B cell (primary cell): ENCODE results near the gene CCDC88B. TPM values are rescaled to one million over a fixed set of nuclear protein-coding genes. Genes with fewer than 3 reads are reported as not detected.

ENCODE experiments used
- ATAC-seq: fragments of 200-7000 bp; cut with Tn5 transposase; one replicate; pipeline ENCODE4 v1.10.0; 2021; ENCODE audit warnings: low read depth, mild to moderate bottlenecking, moderate number of reproducible peaks, moderate library complexity
- CTCF ChIA-PET: fragments of 350-600 bp; sonication (Branson Sonifier 250); formaldehyde crosslinking; loops from one replicate; lab custom pipeline; 2021; ENCODE audit warnings: antibody characterized with exemption, inconsistent platforms; lab: Charles Lee
- POLR2A ChIA-PET: fragments of 350-600 bp; sonication (Branson Sonifier 250); formaldehyde crosslinking; loops from one replicate; lab custom pipeline; 2021; ENCODE audit warnings: antibody characterized with exemption; lab: Charles Lee
- DNase-seq: peaks from one replicate; pipeline ENCODE4 v3.0.0; 2013
- H2AFZ ChIP-seq: 2 replicates; pipeline ENCODE4 v1.6.1; 2012; ENCODE audit warnings: mild to moderate bottlenecking, low read depth, low read length; ENCODE audit not compliant: insufficient read depth, poor library complexity, severe bottlenecking
- H3K27ac ChIP-seq, 2 donors: 1 replicate in 1 of 2; 2 replicates in 1 of 2; pipeline ENCODE4 v1.5.1; 2012 to 2013; ENCODE audit warnings: low read length in 2 of 2, mild to moderate bottlenecking in 2 of 2, moderate library complexity in 1 of 2
- H3K27me3 ChIP-seq, 4 experiments: fragments of 200-600 bp in 1 of 4; sonication (generic) in 1 of 4; replicated peaks in 1 of 4; 1 replicate in 2 of 4; 2 replicates in 2 of 4; pipeline versions ENCODE4 v1.6.1 to v1.7.0; 2013 to 2016; ENCODE audit warnings: low read length in 3 of 4, mild to moderate bottlenecking in 2 of 4, mixed read lengths in 1 of 4, moderate library complexity in 1 of 4; ENCODE audit not compliant: insufficient read depth in 4 of 4, control insufficient read depth in 3 of 4; ENCODE audit errors: control extremely low read depth in 1 of 4
- H3K36me3 ChIP-seq, 2 experiments: replicated peaks in 1 of 2; 1 replicate in 1 of 2; 2 replicates in 1 of 2; pipeline versions ENCODE4 v1.6.1 to v1.7.1; 2013; ENCODE audit warnings: low read length in 1 of 2; ENCODE audit not compliant: insufficient read depth in 2 of 2, control insufficient read depth in 1 of 2; ENCODE audit errors: control extremely low read depth in 1 of 2, extremely low read depth in 1 of 2
- H3K4me1 ChIP-seq, 2 donors: fragments of 200-600 bp in 1 of 2; sonication (generic) in 1 of 2; 1 replicate in 1 of 2; 2 replicates in 1 of 2; pipeline versions ENCODE4 v1.5.1 to v1.6.1; 2013 to 2017; ENCODE audit warnings: low read length in 2 of 2; ENCODE audit not compliant: control insufficient read depth in 2 of 2, insufficient read depth in 2 of 2
- H3K4me2 ChIP-seq: replicated peaks from 2 replicates; pipeline ENCODE3; 2012; ENCODE audit warnings: mild to moderate bottlenecking, low read depth, low read length; ENCODE audit not compliant: poor library complexity, severe bottlenecking
- H3K4me3 ChIP-seq, 5 experiments: fragments of 200-600 bp in 1 of 5; sonication (generic) in 1 of 5; 1 replicate in 3 of 5; 2 replicates in 2 of 5; pipeline versions ENCODE4 v1.5.1 to v1.7.0; 2011 to 2016; ENCODE audit warnings: low read length in 4 of 5, mild to moderate bottlenecking in 4 of 5, low read depth in 2 of 5, control low read depth in 1 of 5, moderate library complexity in 1 of 5; ENCODE audit not compliant: insufficient read depth in 1 of 5; ENCODE audit errors: control extremely low read depth in 1 of 5, extremely low read depth in 1 of 5
- H3K79me2 ChIP-seq: fragments of 200-600 bp; sonication (generic); one replicate; pipeline ENCODE4 v1.6.0; 2016; ENCODE audit warnings: low read length; ENCODE audit not compliant: control insufficient read depth, insufficient read depth
- H3K9ac ChIP-seq: fragments of 200-600 bp; sonication (generic); 2 replicates; pipeline ENCODE4 v1.6.1; 2017; ENCODE audit warnings: mild to moderate bottlenecking, low read length, moderate library complexity
- H3K9me3 ChIP-seq, 3 donors: one replicate each; pipeline versions ENCODE4 v1.6.1 to v1.7.1; 2013; ENCODE audit warnings: low read length in 2 of 3; ENCODE audit not compliant: control insufficient read depth in 2 of 3, insufficient read depth in 1 of 3; ENCODE audit errors: control extremely low read depth in 1 of 3
- H4K20me1 ChIP-seq: 2 replicates; pipeline ENCODE4 v1.6.0; 2012; ENCODE audit warnings: mild to moderate bottlenecking, low read length; ENCODE audit not compliant: insufficient read depth, control insufficient read depth, poor library complexity, severe bottlenecking
- H3K27ac Mint-ChIP-seq: one replicate; pipeline ENCODE4 v1.8.0; 2021; ENCODE audit warnings: mixed read lengths
- H3K27me3 Mint-ChIP-seq: one replicate; pipeline ENCODE4 v1.8.0; 2021; ENCODE audit warnings: mixed read lengths
- H3K4me1 Mint-ChIP-seq: one replicate; pipeline ENCODE4 v1.8.0; 2021; ENCODE audit warnings: mixed read lengths
- H3K4me3 Mint-ChIP-seq: one replicate; pipeline ENCODE4 v1.8.0; 2021; ENCODE audit warnings: mixed read lengths
- H3K9me3 Mint-ChIP-seq: one replicate; pipeline ENCODE4 v1.8.0; 2022; ENCODE audit warnings: mixed read lengths; ENCODE audit not compliant: insufficient read depth
- EZH2 ChIP-seq: IDR thresholded peaks from 2 replicates; pipeline ENCODE4 v1.6.1; 2012; ENCODE audit warnings: borderline replicate concordance, low read depth, mild to moderate bottlenecking, moderate library complexity, low read length; ENCODE audit not compliant: insufficient read depth, poor library complexity, severe bottlenecking
- WGBS: methylation state at CpG from one replicate; pipeline ENCODE4 v1.1.5; 2013; ENCODE audit warnings: missing lambda C conversion rate; ENCODE audit not compliant: insufficient coverage; 5-methylcytosine and 5-hydroxymethylcytosine counted together
- intact Hi-C: fragments of 100-400 bp; cut with micrococcal nuclease; formaldehyde crosslinking; loops from one replicate; pipeline ENCODE4 v1.10.0; 2022
- polyA plus RNA-seq: library from polyadenylated mRNA; depleted of rRNA; stranded (reverse); fragments of >200 nt; gene quantifications from 2 replicates; pipeline ENCODE4 v1.2.3, GENCODE V29; 2012
- total RNA-seq, 2 donors: library from RNA; stranded (reverse); fragments of 120-200 nt in 1 of 2; gene quantifications; 1 replicate in 1 of 2; 2 replicates in 1 of 2; pipeline versions ENCODE4 v1.2.3 to v1.2.4, GENCODE V29; 2013 to 2022
- TF ChIP-seq, protein P1 (sequence below): fragments of 200-600 bp; IDR thresholded peaks from one replicate; pipeline ENCODE4 v1.8.0; 2022; ENCODE audit warnings: antibody characterized with exemption, mild to moderate bottlenecking

The CCDC88B gene
- total and polyA plus RNA-seq, 2 donors (not counting 1 experiment from before 2014, with no cell fraction given) = 172 to 208 TPM

DNA sequence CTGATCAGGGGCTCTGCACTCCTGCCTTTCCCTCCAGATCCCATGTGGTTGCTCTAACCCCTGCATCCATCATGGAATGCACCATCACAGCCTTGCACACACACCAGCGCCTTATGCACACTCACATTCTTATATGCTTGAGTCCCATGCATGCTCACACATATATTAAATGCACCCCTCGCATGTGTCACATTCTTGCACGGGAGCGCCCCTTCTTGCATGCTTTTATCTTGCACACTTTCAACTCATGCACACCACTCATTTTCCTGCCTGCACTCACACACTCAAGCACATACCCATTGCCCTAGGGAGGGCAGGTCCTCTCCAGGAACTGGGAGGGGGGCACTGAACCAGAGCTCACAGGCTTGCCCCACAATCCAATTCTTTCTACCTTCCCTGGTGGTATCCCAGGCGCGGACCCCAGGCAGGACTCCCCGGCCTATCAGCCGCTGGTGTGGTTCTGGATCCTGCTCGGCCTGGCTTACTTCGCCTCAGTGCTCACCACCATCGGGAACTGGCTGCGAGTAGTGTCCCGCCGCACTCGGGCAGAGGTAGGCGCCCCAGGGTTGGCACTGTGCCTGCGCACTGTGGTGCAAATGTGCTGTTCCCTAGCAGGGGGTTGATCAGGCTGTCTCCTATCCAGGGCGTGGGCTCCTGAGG lies 42.2 kb upstream of the CCDC88B start:
- Histone ChIP-seq H3K79me2 (no peaks in the 10 kb centered on the region), H3K9ac (no peak overlapping the region), H3K4me1 (peaks cover 27 to 41% of the 10 kb centered on the region in 2 donors), H3K36me3 (no peaks in the 10 kb centered on the region), H3K4me3 (no peak overlapping the region), H3K9me3 (peaks cover 0 to 31% (median 0%) of the 10 kb centered on the region in 3 donors), H2AFZ (no peak overlapping the region), H4K20me1 (peaks cover 20% of the 10 kb centered on the region), H3K27ac (no peak overlapping the region), H3K27me3 (peaks cover 0 to 91% (median 63%) of the 10 kb centered on the region in 4 experiments), H3K4me2 (no peak overlapping the region)
- ChIA-PET POLR2A (no interaction called here), CTCF (interaction anchor here (1.7 kb wide), 1 partner anchor 93 kb away, joined by 5 read pairs; no protein-coding TSS in a partner anchor)
- TF ChIP-seq, protein P1, sequence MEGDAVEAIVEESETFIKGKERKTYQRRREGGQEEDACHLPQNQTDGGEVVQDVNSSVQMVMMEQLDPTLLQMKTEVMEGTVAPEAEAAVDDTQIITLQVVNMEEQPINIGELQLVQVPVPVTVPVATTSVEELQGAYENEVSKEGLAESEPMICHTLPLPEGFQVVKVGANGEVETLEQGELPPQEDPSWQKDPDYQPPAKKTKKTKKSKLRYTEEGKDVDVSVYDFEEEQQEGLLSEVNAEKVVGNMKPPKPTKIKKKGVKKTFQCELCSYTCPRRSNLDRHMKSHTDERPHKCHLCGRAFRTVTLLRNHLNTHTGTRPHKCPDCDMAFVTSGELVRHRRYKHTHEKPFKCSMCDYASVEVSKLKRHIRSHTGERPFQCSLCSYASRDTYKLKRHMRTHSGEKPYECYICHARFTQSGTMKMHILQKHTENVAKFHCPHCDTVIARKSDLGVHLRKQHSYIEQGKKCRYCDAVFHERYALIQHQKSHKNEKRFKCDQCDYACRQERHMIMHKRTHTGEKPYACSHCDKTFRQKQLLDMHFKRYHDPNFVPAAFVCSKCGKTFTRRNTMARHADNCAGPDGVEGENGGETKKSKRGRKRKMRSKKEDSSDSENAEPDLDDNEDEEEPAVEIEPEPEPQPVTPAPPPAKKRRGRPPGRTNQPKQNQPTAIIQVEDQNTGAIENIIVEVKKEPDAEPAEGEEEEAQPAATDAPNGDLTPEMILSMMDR = no peak
- no peak for TF ChIP-seq EZH2
- WGBS = 14% methylated on average over 17 of the region's 18 CpGs
- DNase-seq (no peak), ATAC-seq (no peak)
- H3K4me3 Mint-ChIP-seq = no peak overlapping the region
- H3K27me3 Mint-ChIP-seq = peaks cover 58% of the 10 kb centered on the region
- intact Hi-C loops = no loop called here
- no peaks in the 10 kb centered on the region for H3K9me3 Mint-ChIP-seq
- peaks cover 24% of the 10 kb centered on the region for H3K4me1 Mint-ChIP-seq
- H3K27ac Mint-ChIP-seq = no peak overlapping the region
